IgD-negative memory B cell (primary cell): ENCODE results near the gene RSRC1. TPM values are rescaled to one million over a fixed set of nuclear protein-coding genes. Genes with fewer than 3 reads are reported as not detected.
A peak's percentile ranks its signal among the peaks of the same experiment; 100 is the strongest.
"Not testable (repeated sequence)": the region's sequence is repeated elsewhere in the genome, so short reads cannot be mapped to it uniquely, and the experiment has no call there.

Source experiments
- H3K27ac Mint-ChIP-seq, 3 donors: one replicate each; pipeline ENCODE4 v1.8.0; 2020 to 2022; ENCODE audit warnings: mild to moderate bottlenecking in 3 of 3, mixed read lengths in 3 of 3, moderate library complexity in 1 of 3
- H3K27me3 Mint-ChIP-seq: one replicate; pipeline ENCODE4 v1.8.0; 2021; ENCODE audit warnings: mixed read lengths
- H3K36me3 Mint-ChIP-seq: one replicate; pipeline ENCODE4 v1.8.0; 2020; ENCODE audit warnings: mild to moderate bottlenecking, mixed read lengths
- H3K4me1 Mint-ChIP-seq, 3 donors: one replicate each; pipeline ENCODE4 v1.8.0; 2020 to 2022; ENCODE audit warnings: mixed read lengths in 3 of 3, mild to moderate bottlenecking in 1 of 3
- H3K4me3 Mint-ChIP-seq, 4 donors: one replicate each; pipeline ENCODE4 v1.8.0; 2020 to 2022; ENCODE audit warnings: mild to moderate bottlenecking in 4 of 4, mixed read lengths in 4 of 4, moderate library complexity in 3 of 4
- H3K9me3 Mint-ChIP-seq, 3 donors: one replicate each; pipeline ENCODE4 v1.8.0; 2020 to 2021; ENCODE audit warnings: mixed read lengths in 3 of 3, mild to moderate bottlenecking in 1 of 3
- polyA plus RNA-seq: library from polyadenylated mRNA; unstranded; fragments of 300-500 nt; fragmentation: Illumina TruSeq; gene quantifications from one replicate; pipeline ENCODE4 v1.2.3, GENCODE V29; 2021

RSRC1 gene
- polyA plus RNA-seq, 1 donor from 2014 or later = 42.3 TPM

- Mint-ChIP-seq H3K36me3 (peaks cover 7% of the 10 kb centered on the region), H3K4me1 (peaks cover 0 to 2% (median 0%) of the 10 kb centered on the region in 3 donors), H3K9me3 (peaks cover 2 to 4% (median 3%) of the 10 kb centered on the region in 3 donors), H3K4me3 (no peak overlapping the region), H3K27ac (no peak overlapping the region), H3K27me3 (no peaks in the 10 kb centered on the region)
Observed at GRCh38 chr3:158314426-158315357, 204.8 kb downstream of the RSRC1 start.

DNA sequence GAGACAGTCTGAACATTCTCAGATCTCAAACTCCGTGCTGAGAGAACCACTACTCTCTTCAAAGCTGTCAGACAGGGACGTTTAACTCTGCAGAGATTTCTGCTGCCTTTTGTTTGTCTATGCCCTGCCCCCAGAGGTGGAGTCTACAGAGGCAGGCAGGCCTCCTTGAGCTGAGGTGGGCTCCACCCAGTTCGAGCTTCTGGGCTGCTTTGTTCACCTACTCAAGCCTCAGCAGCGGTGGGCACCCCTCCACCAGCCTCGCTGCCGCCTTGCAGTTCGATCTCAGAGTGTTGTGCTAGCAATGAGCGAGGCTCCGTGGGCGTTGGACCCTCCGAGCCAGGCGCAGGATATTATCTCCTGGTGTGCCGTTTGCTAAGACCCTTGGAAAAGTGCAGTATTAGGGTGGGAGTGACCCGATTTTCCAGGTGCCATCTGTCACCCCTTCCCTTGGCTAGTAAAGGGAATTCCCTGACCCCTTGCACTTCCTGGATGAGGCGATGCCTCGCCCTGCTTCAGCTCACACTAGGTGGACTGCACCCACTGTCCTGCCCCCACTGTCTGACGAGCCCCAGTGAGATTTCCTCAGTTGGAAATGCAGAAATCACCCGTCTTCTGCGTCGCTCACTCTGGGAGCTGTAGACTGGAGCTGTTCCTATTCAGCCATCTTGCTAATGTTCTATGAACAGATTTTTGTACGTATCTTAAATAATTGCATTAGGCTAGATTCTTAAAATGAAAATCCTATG is 220.0 kb downstream of the RSRC1 start:
- H3K9me3 Mint-ChIP-seq = peaks cover 0 to 11% (median 3%) of the 10 kb centered on the region in 3 donors

DNA sequence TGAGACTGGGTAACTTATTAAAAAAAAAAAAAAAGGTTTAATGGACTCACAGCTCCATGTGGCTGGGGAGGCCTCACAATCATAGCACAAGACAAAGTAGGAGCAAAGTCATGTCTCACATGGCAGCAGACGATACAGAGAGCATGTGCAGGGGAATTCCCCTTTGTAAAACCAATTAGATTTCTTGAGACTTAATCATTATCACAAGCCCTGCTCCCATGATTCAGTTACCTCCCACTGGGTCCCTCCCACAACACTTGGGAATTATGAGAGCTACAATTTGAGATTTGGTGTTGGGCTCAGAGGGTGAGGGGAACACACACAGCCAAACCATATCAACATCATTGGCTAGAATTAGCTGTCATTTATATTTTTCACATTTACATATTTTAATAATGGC is 221.0 kb downstream of the RSRC1 start:
- Mint-ChIP-seq H3K27me3 (no peaks in the 10 kb centered on the region), H3K4me1 (peaks cover 0 to 7% (median 0%) of the 10 kb centered on the region in 3 donors), H3K4me3 (peak overlapping the region in 1 of 4 donors; percentile 22), H3K9me3 (peaks cover 0 to 9% (median 3%) of the 10 kb centered on the region in 3 donors), H3K27ac (no peak overlapping the region), H3K36me3 (peaks cover 10% of the 10 kb centered on the region)

More for the DNA sequence above, 220.0 kb downstream of the RSRC1 start:
- Mint-ChIP-seq H3K4me3 (peak overlapping the region in 1 of 4 donors; percentile 37), H3K36me3 (peaks cover 12% of the 10 kb centered on the region)
- H3K27me3 Mint-ChIP-seq, H3K27ac Mint-ChIP-seq, H3K4me1 Mint-ChIP-seq: not testable (repeated sequence)

DNA sequence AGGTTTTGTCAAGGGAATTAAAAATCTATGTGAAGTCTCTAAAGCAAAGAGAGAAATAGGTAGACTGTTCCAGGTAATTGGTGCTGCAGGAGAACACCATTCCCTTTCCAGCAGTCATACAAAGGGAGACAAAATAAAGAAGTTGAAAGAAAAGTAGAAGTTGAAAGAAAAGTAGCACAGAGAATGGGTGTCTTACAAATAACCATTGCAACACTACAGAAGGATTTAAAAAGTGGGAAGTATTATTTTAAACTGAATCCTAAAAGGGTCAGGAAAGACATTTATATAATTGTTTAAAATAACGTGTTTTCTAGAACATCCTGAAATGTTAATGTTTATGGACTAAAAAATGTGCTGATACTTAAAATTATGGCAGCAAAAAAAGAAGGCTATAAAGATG is 223.8 kb downstream of the RSRC1 start:
- peaks cover 0 to 5% (median 0%) of the 10 kb centered on the region in 3 donors for H3K4me1 Mint-ChIP-seq
- no peak overlapping the region for H3K27ac Mint-ChIP-seq
- H3K27me3 Mint-ChIP-seq = no peaks in the 10 kb centered on the region
- no peak overlapping the region for H3K4me3 Mint-ChIP-seq
- H3K9me3 Mint-ChIP-seq = peaks cover 0 to 2% (median 0%) of the 10 kb centered on the region in 3 donors
- H3K36me3 Mint-ChIP-seq = peaks cover 6% of the 10 kb centered on the region

DNA sequence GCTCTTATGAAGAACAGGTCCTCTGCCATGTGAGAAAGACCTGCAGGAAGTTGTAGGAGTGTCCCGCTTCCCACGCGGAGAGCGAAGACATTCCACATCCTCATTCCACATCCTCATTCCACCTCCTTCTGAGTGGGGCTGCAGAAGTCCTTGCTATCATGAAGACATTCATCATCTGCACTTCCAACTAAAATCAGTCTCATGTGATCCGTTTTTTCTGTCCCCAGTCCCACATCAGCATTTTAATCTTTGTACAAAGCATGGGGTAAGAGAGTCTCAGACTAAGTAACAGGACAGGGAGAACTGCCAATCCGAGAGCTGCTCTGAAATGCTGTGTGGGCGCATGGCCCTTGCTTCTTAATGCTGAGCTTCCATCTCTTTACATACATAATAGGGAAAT is 227.2 kb downstream of the RSRC1 start:
- Mint-ChIP-seq H3K36me3 (peaks cover 10% of the 10 kb centered on the region), H3K27me3 (no peaks in the 10 kb centered on the region), H3K9me3 (peaks cover 0 to 7% (median 0%) of the 10 kb centered on the region in 3 donors), H3K4me1 (no peaks in the 10 kb centered on the region), H3K4me3 (no peak overlapping the region), H3K27ac (no peak overlapping the region)

GRCh38 chr3:158339638-158340037 is 229.7 kb downstream of the RSRC1 start:
- H3K27me3 Mint-ChIP-seq = no peaks in the 10 kb centered on the region
- no peak overlapping the region for H3K4me3 Mint-ChIP-seq
- H3K36me3 Mint-ChIP-seq = peaks cover 19% of the 10 kb centered on the region
- no peak overlapping the region for H3K27ac Mint-ChIP-seq
- peaks cover 0 to 2% (median 0%) of the 10 kb centered on the region in 3 donors for H3K4me1 Mint-ChIP-seq
- H3K9me3 Mint-ChIP-seq = peaks cover 0 to 12% (median 3%) of the 10 kb centered on the region in 3 donors

DNA sequence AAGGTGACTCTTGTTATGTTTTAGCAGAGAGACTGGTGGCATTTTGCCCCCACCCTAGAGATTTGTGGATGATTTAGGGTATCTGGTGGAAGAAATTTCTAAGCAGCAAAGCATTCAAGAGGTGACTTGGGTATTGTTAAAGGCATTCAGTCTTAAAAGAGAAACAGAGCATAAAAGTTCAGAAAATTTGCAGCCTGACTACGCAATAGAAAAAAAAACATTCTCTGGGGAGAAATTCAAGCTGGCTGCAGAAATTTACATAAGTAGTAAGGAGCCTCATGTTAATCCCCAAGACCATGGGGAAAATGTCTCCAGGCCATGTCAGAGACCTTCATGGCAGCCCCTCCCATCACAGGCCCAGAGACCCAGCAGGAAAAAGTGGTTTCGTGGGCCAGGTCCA is 231.1 kb downstream of the RSRC1 start:
- Mint-ChIP-seq H3K4me3 (peak overlapping the region in 1 of 4 donors; percentile 17), H3K27ac (peak overlapping the region in 1 of 3 donors; percentile 71), H3K36me3 (peaks cover 20% of the 10 kb centered on the region), H3K9me3 (peaks cover 0 to 12% (median 3%) of the 10 kb centered on the region in 3 donors)
- H3K4me1 Mint-ChIP-seq, H3K27me3 Mint-ChIP-seq: not testable (repeated sequence)

DNA sequence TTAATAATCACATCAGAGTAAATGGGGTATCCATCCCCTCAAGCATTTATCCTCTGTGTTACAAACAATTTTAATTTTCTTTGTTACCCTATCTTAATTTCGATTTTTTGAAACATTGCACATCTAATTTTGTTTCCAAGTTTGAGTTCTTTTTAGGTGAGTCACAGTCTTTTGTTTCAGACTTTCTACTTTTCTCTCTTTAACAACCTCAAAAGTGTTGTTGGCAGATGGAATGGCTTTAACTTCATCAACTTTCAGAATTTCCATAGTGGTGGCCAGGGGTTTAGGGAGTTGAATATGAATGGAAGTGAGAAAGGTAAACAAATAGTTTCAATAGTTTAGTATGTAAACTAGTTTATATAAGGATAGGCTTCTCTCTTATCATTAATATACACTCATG is 238.1 kb downstream of the RSRC1 start:
- Mint-ChIP-seq H3K27me3 (no peaks in the 10 kb centered on the region), H3K9me3 (peaks cover 0 to 7% (median 5%) of the 10 kb centered on the region in 3 donors), H3K27ac (no peak overlapping the region), H3K36me3 (peaks cover 18% of the 10 kb centered on the region), H3K4me1 (peaks cover 2 to 6% (median 5%) of the 10 kb centered on the region in 3 donors), H3K4me3 (no peak overlapping the region)

DNA sequence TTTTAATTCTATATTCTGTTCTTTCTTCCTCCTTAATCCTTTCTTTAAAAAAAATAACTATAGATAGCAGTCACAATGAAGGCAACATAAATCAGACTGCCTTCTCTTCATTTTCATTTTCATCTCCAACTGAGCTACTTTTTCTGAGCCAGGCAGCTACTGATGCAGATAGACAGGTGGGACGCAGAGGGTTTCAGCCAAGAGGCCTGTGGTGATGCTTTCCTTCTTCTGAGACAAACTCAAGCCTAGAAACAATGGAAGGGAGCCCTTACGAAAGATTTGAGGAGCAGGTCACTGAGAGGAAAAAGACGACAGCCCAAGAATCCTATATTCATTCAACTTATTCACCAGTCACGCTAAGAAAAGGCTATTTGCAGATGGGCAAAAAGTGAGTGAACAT is 241.1 kb downstream of the RSRC1 start:
- Mint-ChIP-seq H3K4me3 (no peak overlapping the region), H3K36me3 (peaks cover 8% of the 10 kb centered on the region), H3K4me1 (peaks cover 3 to 13% (median 5%) of the 10 kb centered on the region in 3 donors), H3K27ac (no peak overlapping the region), H3K9me3 (peaks cover 0 to 4% (median 0%) of the 10 kb centered on the region in 3 donors), H3K27me3 (no peaks in the 10 kb centered on the region)

GRCh38 chr3:158352551-158352950 is 242.7 kb downstream of the RSRC1 start:
- Mint-ChIP-seq H3K27me3 (no peaks in the 10 kb centered on the region), H3K9me3 (peaks cover 0 to 4% (median 0%) of the 10 kb centered on the region in 3 donors), H3K4me1 (peaks cover 5 to 13% (median 8%) of the 10 kb centered on the region in 3 donors), H3K36me3 (peaks cover 8% of the 10 kb centered on the region), H3K27ac (no peak overlapping the region), H3K4me3 (no peak overlapping the region)

DNA sequence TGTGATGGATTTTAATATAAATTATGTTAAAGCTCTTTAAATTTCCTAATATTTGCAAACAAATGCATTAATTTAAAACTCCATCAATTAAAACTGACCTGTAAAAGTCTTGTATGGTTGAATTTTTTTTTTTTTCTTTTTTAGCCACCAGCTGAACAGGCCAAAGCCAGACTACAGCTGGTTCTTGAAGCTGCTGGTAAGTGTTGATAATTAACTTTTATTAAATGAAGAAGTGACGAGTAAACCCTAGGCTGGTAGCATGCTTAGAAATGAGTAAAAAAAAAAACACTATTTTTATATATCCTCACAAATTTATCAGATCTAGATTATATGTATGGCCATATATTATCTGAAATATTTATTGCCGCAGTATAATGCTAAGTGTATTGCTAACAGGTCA is 244.8 kb downstream of the RSRC1 start:
- H3K4me1 Mint-ChIP-seq = peaks cover 5 to 13% (median 10%) of the 10 kb centered on the region in 3 donors
- H3K27ac Mint-ChIP-seq = no peak overlapping the region
- peaks cover 9% of the 10 kb centered on the region for H3K36me3 Mint-ChIP-seq
- H3K9me3 Mint-ChIP-seq = peaks cover 0 to 8% (median 0%) of the 10 kb centered on the region in 3 donors
- H3K27me3 Mint-ChIP-seq = no peaks in the 10 kb centered on the region
- peak overlapping the region in 1 of 4 donors; percentile 52 for H3K4me3 Mint-ChIP-seq

- Mint-ChIP-seq H3K27ac (no peak overlapping the region), H3K9me3 (peaks cover 0 to 8% (median 0%) of the 10 kb centered on the region in 3 donors), H3K27me3 (no peaks in the 10 kb centered on the region), H3K4me3 (no peak overlapping the region), H3K4me1 (peaks cover 5 to 13% (median 9%) of the 10 kb centered on the region in 3 donors), H3K36me3 (peaks cover 13% of the 10 kb centered on the region)
Observed at GRCh38 chr3:158355623-158356588, 246.0 kb downstream of the RSRC1 start.

GRCh38 chr3:158359339-158359738 is 249.4 kb downstream of the RSRC1 start:
- peaks cover 13% of the 10 kb centered on the region for H3K36me3 Mint-ChIP-seq
- no peak overlapping the region for H3K27ac Mint-ChIP-seq
- peaks cover 0 to 8% (median 0%) of the 10 kb centered on the region in 3 donors for H3K9me3 Mint-ChIP-seq
- H3K27me3 Mint-ChIP-seq = no peaks in the 10 kb centered on the region
- no peak overlapping the region for H3K4me3 Mint-ChIP-seq
- peaks cover 0 to 4% (median 2%) of the 10 kb centered on the region in 3 donors for H3K4me1 Mint-ChIP-seq
